Right ventricle myocardium superior (tissue), 1 donor: ENCODE results near the gene GOLPH3. TPM values are rescaled to one million over a fixed set of nuclear protein-coding genes. Genes with fewer than 3 reads are reported as not detected.
"Not testable (repeated sequence)": the region's sequence is repeated elsewhere in the genome, so short reads cannot be mapped to it uniquely, and the experiment has no call there.

Source experiments
- ATAC-seq: fragments of 200-7000 bp; cut with Tn5 transposase; one replicate; pipeline ENCODE4 v1.9.1; 2020; ENCODE audit warnings: mild to moderate bottlenecking; ENCODE audit not compliant: poor library complexity
- DNase-seq: peaks from one replicate; pipeline ENCODE4 v3.0.0-alpha.2; 2020
- intact Hi-C: fragments of 100-400 bp; cut with DNase I; formaldehyde crosslinking; loops from one replicate; pipeline ENCODE4 v1.11.2; 2022
- total RNA-seq: library from RNA; stranded (reverse); fragmentation: NEBNext Ultra II Directional; extraction: Animal tissue kit (Norgen Biotek cat#: 25700); gene quantifications from one replicate; pipeline ENCODE4 v1.2.1, GENCODE V29; 2021
- donor health status: DM: no; HTN: yes; CAD: no; lungs with severe emphysema.

Gene GOLPH3
- total RNA-seq, 1 donor from 2014 or later, result 35.9 TPM

DNA sequence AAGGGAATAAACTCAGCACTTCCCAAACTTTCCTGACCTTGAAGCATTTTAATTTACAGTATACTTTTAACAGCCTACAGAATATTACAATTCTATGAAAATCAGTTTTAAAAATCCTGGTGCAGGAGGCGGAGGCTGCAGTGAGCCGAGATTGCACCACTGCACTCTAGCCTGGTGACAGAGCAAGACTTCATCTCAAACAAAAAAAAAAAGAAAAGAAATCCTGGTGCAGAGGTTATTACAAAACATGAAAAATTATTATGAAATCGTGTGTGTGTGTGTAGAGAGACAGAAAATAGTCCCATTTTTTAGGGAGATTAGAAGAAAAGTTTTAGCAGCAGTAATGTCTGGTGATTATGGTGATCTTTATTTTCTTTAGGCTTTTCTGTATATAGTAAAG, 26.9 kb downstream of the GOLPH3 start:
- no peak for DNase-seq
- peak; percentile 36 for ATAC-seq
- intact Hi-C loops, result no loop called here

DNA sequence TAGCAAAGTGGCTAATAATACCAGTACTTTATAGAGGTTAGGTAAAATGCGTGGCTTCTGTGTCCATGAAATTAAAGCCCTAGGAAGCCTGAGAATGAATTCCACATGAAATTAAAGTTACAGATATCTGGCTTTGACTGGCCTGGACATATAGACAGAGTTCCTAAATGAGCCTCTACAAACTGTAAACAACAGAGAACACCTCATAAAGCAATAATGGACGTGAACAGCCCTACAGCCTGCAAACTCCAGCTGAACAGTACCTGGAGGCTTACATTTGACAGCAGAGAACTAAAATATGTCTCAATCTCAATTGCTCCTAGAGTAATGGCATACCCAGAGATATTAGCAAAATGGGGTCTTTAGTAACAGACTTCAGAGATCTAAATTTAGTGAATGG, 28.7 kb downstream of the GOLPH3 start:
- peak; percentile 16 for ATAC-seq
- intact Hi-C loops, result no loop called here
- no peak for DNase-seq

- no peak for DNase-seq
Observed at GRCh38 chr5:32144378-32145207, 29.5 kb downstream of the GOLPH3 start.

GRCh38 chr5:32143617-32144377, 30.3 kb downstream of the GOLPH3 start:
- no peak for ATAC-seq
- intact Hi-C loops, result no loop called here
- no peak for DNase-seq

More at GRCh38 chr5:32144378-32145207, 29.5 kb downstream of the GOLPH3 start:
- intact Hi-C loops, result no loop called here
- ATAC-seq, result peak; percentile 80

- DNase-seq (no peak), ATAC-seq (no peak)
- intact Hi-C loops, result no loop called here
Observed at GRCh38 chr5:32138839-32139493, 35.2 kb downstream of the GOLPH3 start.

DNA sequence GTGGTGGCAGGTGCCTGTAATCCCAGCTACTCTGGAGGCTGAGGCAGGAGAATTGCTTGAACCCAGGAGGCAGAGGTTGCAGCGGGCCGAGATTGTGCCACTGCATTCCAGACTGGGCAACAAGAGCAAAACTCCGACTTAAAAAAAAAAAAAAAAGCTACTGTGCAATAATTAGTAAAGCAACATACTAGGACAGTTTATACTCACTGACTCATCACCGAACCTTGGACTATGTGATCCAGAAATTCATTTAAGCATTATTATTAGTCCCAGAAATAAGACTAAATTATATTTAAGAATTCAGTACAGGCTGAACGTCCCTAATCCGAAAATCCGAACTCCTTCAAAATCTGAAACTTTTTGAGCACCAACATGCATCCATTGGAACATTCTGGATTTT, 37.8 kb downstream of the GOLPH3 start:
- intact Hi-C loops, result no loop called here

GRCh38 chr5:32135086-32135485, 39.0 kb downstream of the GOLPH3 start:
- no peak for DNase-seq
- intact Hi-C loops, result no loop called here
- no peak for ATAC-seq

More for the DNA sequence above, 37.8 kb downstream of the GOLPH3 start:
- DNase-seq, result no peak
- no peak for ATAC-seq

DNA sequence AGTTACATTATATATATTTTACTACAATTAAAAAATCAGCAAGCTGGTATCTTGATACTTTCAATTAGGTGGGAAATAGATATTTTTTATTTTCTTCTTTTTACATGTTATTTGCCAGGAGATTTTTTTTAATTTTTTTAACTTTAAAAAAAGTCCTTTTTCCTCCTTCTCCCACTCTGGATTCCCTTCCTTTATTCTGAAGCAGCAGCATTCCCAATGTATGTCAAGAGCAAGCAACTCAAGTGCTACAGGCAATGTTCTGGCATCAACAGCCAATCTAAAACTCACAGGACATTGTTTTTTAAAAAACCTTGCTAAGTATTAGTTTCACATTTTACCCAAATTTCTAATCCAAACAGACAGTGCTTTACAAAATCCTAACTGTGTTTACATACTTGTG, 41.4 kb downstream of the GOLPH3 start:
- intact Hi-C loops, result no loop called here
- ATAC-seq (no peak), DNase-seq (no peak)

GRCh38 chr5:32131604-32132003, 42.5 kb downstream of the GOLPH3 start:
- no peak for DNase-seq
- intact Hi-C loops, result no loop called here
- no peak for ATAC-seq

DNA sequence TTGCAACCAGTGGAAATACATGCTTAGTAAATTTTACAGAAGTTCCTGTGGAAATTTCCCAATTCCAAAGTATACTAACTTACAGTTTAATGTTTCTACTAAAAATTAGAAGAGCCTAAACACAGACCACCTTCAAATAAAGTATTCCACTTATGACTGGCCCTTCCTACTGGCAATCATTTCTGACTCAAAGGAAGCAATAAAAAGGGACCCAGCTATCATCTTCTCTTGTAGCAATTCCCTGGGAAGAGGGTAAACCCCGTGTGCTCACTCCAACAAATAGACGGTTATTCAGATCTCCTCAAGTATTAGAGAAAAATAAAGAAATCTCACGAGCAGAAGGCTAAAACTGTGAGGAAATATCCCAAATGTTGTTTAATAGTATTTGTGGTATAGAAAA, 43.3 kb downstream of the GOLPH3 start:
- intact Hi-C loops, result no loop called here
- ATAC-seq (no peak), DNase-seq (no peak)

DNA sequence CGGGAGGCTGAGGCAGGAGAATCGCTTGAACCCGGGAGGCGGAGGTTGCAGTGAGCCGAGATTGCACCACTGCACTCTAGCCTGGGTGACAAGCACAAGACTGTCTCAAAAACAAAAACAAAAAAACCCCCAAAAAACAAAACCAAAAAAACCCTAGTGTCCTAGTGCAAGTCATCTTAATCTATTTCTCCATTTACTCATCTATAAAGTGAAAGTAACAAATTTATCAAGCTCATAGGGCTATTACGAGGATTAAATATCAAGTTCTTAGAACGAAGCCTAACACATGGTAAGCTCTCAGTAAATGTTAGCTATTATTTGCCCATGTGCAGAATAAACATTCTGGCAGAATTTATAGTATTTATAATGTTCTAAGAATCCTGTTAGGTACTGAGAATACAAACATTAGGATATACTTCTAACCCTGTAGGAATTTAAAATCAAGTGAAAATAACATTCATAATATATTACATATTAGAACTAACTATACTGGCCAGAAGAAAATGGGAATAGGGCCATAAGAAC, 45.0 kb downstream of the GOLPH3 start:
- intact Hi-C loops, result no loop called here
- ATAC-seq (no peak), DNase-seq (no peak)

- DNase-seq (no peak), ATAC-seq (no peak)
- intact Hi-C loops, result no loop called here
Observed at GRCh38 chr5:32127711-32128110, 46.4 kb downstream of the GOLPH3 start.

GRCh38 chr5:32126691-32127090, 47.4 kb downstream of the GOLPH3 start:
- ATAC-seq (no peak), DNase-seq (no peak)
- intact Hi-C loops, result no loop called here

GRCh38 chr5:32123889-32124676, 50.0 kb downstream of the GOLPH3 start:
- intact Hi-C loops, result no loop called here
- DNase-seq, result no peak
- ATAC-seq, result peak; percentile 40

DNA sequence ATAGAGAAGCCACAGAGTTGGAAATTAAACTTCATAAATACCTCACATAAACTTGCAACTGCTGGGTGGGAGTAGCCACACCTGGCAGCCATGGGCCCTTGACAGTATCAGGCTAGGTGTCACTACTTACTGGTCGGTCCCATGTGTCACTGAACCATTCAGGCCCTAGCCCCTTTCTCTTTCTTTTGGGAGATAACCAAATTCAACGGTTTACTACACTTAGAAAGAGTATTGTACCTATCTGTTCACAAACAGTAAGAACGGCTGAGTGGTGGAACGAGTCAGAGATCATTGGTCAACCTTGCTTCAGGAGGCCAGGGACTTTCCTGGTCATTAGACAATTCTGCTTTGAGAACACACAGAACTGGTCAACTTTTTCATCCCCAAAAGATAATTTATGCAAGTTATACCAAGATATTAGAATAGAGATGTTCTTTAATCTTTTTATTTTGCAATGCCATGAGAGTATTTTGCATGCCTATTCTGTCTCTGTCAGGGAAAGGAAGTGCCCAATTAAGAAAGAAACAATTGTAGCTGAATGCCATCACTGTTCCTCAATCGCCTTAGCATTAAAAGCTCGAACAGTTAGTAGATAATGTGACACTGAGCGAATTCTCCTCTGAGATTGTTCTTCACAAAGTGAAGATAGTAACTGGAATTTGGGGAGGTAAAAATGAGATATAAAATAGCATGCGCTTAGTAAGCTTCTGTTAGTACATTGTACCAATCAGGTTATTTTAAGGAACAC, 50.9 kb downstream of the GOLPH3 start:
- ATAC-seq (peak; percentile 14), DNase-seq (no peak)
- intact Hi-C loops, result no loop called here

- intact Hi-C loops, DNase-seq, ATAC-seq: not testable (repeated sequence)
Observed at GRCh38 chr5:32118922-32119321, 55.2 kb downstream of the GOLPH3 start.

- intact Hi-C loops, result no loop called here
- ATAC-seq, result no peak
- no peak for DNase-seq
Observed at GRCh38 chr5:32116574-32117313, 57.4 kb downstream of the GOLPH3 start.
